IPS DF 4.7 (cell line): ENCODE measurements around the gene RARA.
"Not testable (repeated sequence)": the region's sequence is repeated elsewhere in the genome, so short reads cannot be mapped to it uniquely, and the experiment has no call there.

Experiments
- DNase-seq: peaks from one replicate; pipeline ENCODE4 v3.0.0-alpha.2; 2013; ENCODE audit warnings: low spot score; ENCODE audit errors: extremely low read depth

The RARA gene

GRCh38 chr17:40297511-40297910 is 11.5 kb upstream of the RARA start:
- no peak for DNase-seq

GRCh38 chr17:40298726-40299125 is 10.3 kb upstream of the RARA start:
- no peak for DNase-seq

- DNase-seq: not testable (repeated sequence)
Observed at GRCh38 chr17:40299159-40299757, 9.7 kb upstream of the RARA start.

- no peak for DNase-seq
Observed at GRCh38 chr17:40301315-40301714, 7.7 kb upstream of the RARA start.

- no peak for DNase-seq
Observed at GRCh38 chr17:40303009-40303657, 5.8 kb upstream of the RARA start.

GRCh38 chr17:40303708-40304551 is 5.0 kb upstream of the RARA start:
- DNase-seq: no peak

GRCh38 chr17:40304552-40304863 is 4.5 kb upstream of the RARA start:
- DNase-seq: not testable (repeated sequence)

GRCh38 chr17:40304866-40305265 is 4.1 kb upstream of the RARA start:
- not testable (repeated sequence) for DNase-seq

- no peak for DNase-seq
Observed at GRCh38 chr17:40306395-40306794, 2.6 kb upstream of the RARA start.

- DNase-seq: no peak
Observed at GRCh38 chr17:40307001-40307730, 1.8 kb upstream of the RARA start.

- DNase-seq: no peak
Observed at GRCh38 chr17:40307740-40308239, 1.2 kb upstream of the RARA start.

- DNase-seq: no peak
Observed at GRCh38 chr17:40309949-40310510, 1.1 kb downstream of the RARA start.

GRCh38 chr17:40310882-40311391 is 2.0 kb downstream of the RARA start:
- no peak for DNase-seq

GRCh38 chr17:40311575-40311974 is 2.6 kb downstream of the RARA start:
- no peak for DNase-seq

- DNase-seq: no peak
Observed at GRCh38 chr17:40312131-40312731, 3.3 kb downstream of the RARA start.

GRCh38 chr17:40312893-40313667 is 4.1 kb downstream of the RARA start:
- DNase-seq: no peak

- DNase-seq: no peak
Observed at GRCh38 chr17:40313668-40314583, 4.9 kb downstream of the RARA start.

- no peak for DNase-seq
Observed at GRCh38 chr17:40314584-40314956, 5.6 kb downstream of the RARA start.

GRCh38 chr17:40315206-40315605 is 6.2 kb downstream of the RARA start:
- DNase-seq: no peak
